Stimulated activated CD8-positive, alpha-beta memory T cell treated with anti-CD3 and anti-CD28 coated beads, Interleukin-2, amount 100 ng/mL, for 1 hour (primary cell): ENCODE results near the gene SLC5A1.
"Not testable (repeated sequence)": the region's sequence is repeated elsewhere in the genome, so short reads cannot be mapped to it uniquely, and the experiment has no call there.

Experiments
- DNase-seq, 2 donors: peaks; one replicate each; pipeline ENCODE4 v3.0.0-alpha.2; 2020; ENCODE audit warnings: low read depth in 2 of 2

The SLC5A1 gene

DNA sequence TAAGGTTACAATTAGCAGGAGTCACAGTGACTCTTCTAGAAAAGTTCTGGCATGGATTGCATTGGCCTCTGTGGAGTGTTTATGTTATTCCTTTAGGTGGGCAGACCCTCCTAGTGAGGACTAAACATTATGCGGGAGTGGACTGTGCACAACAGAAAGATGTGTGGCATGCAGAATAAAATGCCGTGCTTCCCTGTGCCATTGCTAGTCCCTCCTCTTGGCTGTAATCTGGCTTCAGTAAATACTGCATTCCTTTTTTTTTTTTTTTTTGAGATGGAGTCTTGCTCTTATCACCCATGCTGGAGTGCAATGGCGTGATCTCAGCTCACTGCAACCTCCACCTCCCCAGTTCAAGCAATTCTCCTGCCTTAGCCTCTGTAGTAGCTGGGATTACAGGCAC lies 45.0 kb downstream of the SLC5A1 start:
- no peak for DNase-seq

DNA sequence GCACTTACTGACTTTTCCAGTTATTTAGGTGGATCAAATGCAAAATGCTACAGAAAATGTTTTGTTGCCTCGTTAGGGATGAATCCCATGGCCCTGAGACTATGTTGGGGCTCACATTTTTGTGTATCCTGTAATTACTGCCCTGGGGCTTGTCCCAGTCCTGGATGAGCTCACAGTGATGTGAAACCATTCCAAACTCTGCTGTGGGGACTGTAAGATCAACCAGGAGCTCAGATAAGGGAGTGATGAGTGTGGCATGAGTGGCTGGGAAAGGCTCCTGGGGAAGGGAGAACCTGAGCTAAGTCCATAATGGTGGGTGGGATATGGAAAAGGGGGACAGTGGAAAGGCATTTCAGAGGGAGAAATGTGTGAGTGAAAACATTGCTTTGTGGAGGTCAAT lies 54.0 kb downstream of the SLC5A1 start:
- DNase-seq: no peak

DNA sequence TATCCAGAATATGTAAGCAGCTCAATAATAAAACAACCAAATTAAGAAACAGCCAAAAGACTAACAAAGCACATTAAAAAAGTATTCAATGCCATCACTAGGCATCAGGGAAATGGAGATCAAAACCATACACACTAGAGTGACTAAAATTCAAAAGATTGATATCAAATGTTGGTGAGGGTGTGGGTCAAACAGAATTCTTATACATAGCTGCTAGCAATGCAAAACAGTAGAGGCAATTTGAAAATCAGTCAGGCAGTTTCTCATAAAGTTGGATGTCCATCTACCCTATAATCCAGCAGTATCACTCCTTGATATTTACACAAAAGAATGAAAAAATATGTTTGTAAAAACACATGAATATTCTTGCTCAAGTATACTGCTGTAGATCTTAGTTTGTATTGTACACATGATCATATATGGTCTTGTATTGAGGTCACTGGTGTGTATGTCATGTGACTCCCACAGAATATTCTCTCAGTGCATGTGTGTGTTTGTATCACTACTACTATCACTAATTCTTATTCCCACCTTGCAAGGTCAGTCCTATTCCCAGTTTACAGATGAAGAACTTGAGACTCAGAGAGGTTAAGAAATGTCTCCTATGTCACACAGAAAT lies 54.9 kb downstream of the SLC5A1 start:
- DNase-seq: no peak

DNA sequence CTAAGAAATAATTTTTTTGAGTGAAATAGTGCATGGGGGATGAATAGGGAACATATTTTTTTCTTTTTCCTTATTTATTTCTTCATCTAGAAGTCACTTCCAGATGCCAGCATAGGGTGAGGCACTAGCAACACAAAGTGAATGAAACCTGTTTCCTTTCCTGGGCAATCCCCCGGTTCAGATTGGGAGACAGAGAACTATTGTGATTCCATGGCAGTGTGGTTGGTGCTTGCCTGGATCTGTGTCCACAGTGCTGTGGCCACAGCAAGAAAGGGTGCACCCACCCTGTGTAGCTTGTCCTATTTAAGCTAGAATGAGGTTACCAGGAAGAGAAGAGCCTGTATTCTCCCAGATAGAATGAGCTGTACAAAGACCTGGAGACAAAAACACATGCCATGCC lies 57.6 kb downstream of the SLC5A1 start:
- DNase-seq: no peak

DNA sequence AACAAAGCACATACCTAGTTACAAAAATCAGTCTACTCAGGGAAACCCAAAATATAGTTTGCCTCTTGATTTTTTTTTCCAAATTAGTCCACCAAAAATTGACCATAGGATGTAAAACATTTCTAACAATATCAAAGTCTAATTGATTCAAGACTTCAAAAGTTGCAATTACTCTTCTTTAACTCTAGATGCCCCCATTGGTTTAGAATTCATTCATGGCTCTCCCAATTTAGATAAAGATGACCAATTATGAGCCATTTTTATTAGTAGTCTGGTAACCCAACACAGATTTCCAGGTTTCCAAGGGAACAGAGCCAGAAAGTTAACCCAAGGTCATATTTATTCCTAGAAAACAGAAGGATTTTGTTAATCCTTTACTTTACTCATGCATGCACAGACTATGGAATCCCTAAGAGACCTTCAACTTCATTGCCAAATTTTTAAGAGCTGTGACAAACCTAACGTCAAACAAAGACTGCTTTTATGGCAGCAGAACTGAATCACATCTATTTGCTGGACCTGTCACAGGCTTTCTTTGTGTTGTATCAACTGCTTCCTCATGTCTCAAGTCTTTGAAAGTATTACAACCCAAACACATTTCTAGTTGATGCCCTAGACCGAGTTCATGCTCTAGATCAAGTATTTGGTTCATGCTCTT lies 60.7 kb downstream of the SLC5A1 start:
- DNase-seq: no peak

DNA sequence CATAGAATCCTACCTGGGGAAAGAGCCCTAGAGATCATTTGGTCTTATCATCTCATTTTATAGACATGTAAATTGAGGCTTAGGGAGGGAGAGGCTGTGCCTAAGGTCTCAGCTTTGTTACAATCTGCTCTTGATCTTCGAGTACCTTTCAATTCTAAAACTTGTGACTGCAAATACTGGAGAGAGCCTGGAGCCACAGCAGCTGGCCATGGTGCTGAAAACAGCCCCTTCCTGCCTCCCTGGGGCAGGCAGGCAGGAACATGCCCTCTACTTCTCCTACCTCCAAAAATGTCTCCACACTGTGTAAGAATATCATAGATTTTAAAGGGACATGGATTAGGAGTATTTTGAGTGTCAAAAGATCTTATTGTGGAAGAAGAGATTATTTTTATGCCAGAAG lies 63.9 kb downstream of the SLC5A1 start:
- DNase-seq: no peak

DNA sequence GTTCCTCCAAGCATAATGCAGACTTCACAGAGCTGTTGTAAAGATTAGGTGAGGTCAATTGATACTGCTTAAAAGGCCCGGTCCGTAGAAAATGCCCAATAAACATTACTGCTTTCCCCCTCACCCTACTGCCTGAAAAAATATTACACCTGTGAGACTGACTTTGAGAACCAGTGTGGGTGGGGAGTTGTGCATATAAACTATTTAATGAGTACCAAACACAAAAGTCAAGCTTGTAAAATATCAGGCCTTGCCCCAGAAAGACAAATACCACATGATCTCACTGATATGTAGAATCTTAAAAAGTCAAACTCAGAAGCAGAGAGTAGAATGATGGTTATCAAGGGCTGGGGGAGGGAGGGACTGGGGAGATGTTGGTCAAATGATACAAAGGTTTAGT lies 69.3 kb downstream of the SLC5A1 start:
- no peak for DNase-seq

DNA sequence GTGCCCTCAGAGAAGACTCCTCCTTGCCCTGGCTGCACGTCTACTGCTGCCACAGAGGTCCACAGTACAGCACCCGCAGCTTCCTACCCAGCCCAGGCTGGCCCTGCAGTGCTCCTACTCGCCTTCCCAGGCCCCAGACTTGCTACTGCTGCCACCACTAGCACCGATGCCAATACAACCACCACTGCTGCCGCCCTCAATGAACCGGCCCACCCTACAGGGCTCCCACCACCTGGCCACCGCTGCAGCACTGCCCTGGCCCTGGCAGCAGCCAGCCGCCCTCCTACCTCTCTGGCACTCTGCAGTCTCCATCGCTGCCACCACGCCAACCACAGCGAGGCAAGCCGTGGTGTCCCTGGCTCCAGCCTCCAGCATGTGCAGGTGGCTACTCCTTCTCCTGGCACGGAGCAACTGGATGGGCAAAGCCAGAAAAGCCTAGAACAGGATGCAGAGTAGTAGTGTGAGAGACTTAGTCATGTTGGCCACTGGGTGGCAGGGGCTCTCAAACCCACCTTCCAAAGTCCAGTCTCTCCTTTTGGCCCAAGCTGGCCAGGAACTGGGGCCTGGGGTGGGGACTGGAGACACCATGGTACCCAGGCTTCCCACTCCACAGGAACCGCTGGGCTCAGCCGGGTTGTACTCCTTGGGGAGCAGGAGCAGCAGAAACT lies 76.6 kb downstream of the SLC5A1 start:
- no peak for DNase-seq

DNA sequence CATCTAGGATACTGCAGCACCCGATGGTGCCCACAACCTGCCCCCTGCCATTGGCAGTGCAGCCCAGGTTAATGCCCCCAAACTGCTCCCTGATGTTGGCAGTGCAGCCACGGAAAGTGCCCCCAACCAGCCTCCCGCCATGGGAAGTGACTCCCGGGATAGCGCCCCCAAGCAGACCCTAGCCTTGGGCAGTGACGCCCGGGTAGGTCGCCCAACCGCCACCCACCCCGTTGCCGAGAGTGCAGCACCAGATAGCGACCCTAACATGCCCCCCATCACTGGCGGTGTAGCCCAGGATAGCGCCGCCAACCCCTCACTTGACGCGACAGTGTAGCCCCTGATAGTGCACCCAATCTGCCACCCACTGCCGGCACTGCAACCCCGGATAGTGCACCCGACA lies 77.5 kb downstream of the SLC5A1 start:
- DNase-seq: no peak

DNA sequence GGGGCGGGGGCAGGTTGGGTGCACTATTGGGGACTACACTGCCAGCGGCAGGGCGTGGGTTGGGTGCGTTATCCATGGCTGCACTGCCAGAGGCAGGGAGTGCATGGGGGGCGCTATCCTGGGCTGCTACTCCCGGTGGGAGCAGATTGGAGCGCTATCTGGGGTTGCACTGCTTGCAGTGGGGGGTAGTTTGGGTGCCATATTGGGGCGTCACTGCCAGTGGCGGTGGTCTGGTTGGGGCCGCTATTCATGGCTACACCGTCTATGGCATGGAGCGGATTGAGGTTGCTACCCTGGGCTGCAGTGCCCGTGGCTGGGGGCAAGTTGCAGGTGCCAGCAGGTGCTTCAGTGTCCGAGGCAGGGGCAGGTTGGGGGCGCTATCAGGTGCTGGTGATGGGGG lies 79.8 kb downstream of the SLC5A1 start:
- no peak for DNase-seq

DNA sequence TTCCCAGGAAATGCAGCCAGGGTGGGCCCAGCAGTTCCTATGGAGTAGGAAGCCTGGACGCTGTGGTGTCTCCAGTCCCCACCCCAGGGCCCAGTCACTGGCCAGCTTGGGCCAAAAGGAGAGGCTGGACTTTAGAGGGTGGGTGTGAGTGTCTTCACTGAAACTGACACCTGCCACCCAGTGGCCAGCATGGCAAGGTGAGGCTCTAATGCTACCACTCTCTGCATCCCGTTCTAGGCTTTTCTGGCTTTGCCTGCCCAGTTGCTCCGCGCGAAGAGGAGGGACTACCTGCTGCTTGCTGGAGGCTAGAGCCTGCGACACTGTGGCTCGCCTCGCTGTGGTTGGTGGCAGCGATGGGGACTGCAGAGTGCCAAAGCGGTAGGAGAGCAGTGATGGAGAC lies 80.6 kb downstream of the SLC5A1 start:
- DNase-seq: no peak

DNA sequence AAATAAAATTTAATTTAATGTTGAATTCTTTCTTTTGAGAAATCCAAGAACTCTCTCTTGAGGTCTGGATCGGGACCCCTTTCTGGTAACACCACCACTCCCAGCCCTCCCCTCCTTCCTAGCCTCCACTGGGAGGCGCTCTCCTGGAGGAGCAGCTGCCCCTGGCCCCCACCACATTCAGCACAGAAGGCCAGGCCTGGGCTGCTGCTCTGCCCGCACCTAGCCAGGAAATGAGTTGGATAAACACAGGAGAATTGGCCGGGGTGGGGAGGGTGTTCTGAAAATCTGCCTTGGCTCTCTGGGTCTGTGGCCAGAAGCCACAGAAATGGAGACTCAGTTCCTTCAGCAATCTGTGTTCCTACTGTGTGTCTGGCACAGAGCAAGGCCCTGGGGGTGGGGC lies 84.8 kb downstream of the SLC5A1 start:
- no peak for DNase-seq

DNA sequence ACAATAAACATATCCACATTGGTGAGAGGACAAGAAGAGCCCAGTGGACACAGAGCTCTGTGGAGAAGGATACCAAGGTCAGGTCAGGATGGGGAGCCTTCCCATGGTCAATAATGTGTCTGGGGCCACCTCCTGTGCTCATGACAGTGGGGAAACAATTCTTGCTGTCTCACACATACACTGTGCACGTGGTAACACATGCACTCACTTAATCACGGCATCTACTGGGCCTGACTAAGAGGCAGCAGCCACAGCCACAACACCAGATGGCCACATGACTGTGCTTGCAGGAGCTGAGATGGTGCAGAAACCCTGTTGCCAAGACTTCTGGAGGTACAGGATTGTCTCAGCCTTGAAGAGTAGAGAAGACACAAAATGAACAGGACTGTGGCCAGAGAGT lies 87.4 kb downstream of the SLC5A1 start:
- DNase-seq: no peak

DNA sequence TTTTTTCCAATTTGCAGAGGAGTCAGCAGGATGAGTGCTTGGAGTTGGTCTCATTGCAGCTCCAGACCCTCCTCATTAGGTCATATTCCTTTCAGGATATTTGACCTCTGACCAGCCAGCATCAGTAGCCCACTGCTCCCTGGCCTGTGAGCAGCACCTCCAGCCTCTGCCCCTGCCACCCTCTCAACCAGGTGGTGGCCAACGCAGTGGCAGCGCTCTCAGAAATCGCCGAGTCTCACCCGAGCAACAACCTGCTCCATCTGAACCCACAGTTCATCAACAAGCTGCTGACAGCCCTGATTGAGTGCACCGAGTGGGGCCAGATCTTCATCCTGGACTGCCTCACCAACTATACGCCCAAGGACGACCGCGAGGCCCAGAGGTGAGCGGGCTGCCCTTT lies 89.1 kb downstream of the SLC5A1 start:
- DNase-seq: no peak

DNA sequence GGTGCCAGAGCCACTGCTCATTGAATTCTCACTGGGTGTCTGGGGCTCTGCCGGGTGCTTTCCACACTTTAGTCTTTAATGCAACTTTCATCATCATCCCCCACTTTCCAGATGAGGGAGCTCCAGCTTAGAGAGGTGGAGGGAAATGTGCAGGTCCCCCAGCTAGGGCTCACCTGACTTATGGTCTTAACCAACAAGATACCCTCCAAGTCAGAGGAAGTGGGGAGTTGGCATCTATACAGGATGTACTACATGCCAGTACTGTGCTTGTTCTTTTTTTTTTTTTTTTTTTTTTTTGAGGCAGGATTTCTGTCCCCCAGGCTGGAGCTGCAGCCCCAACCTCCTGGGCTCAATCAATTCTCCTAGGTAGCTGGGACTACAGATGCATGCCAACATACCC lies 89.7 kb downstream of the SLC5A1 start:
- DNase-seq: no peak

DNA sequence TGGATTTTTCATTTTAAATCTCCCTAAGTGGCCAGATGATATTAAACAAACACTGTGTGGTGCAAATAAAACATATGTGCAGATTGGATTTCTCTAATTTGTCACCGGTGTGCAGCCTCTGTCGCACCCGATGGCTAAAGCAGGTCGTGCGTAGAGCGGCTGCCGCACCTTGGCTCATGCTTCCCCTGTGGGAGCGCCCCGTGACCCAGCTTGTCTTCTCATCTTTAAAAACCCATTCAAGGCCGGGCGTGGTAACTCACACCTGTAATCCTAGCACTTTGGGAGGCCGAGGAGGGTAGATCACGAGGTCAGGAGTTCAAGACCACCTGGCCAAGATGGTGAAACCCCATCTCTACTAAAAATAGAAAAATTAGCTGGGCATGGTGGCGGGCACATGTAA lies 91.7 kb downstream of the SLC5A1 start:
- DNase-seq: not testable (repeated sequence)

DNA sequence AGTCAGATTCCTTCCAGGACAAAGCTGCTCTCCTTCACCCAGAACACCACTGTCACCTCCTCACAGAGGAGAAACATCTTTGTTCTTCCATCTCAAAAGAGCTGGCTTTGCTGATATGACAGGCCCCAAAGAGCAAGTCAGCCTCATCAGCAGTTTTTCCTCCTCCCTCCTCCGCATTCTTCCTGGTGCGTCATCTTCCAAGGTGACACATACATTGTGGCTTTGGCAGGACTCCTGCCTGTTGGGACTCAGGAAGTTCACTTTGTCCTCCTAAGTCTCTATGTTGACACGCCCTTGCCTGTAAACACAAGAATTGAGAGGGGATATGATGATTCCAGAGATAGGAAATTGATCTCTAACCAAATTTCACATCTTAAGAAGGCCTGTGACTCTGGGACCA lies 92.9 kb downstream of the SLC5A1 start:
- DNase-seq: not testable (repeated sequence)

DNA sequence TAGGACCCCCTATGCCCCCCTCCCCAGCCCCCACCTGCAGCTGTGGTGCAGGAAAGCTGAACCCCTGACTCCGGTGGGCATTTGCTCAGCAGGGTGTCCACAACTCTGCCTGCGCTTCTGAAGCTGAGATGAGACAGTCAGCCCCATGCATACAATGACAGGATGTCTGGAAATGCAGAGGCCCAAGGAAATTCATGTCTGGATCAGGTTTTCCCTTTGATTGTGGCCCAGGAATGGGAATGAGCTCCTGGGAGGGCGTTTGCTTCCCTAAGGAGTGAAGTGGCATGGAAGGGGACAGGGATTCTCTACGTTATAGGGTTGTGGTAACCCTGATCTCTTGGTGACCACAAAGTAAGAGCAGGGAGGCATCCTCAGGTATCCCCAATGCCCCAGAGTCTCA lies 93.8 kb downstream of the SLC5A1 start:
- DNase-seq: not testable (repeated sequence)

DNA sequence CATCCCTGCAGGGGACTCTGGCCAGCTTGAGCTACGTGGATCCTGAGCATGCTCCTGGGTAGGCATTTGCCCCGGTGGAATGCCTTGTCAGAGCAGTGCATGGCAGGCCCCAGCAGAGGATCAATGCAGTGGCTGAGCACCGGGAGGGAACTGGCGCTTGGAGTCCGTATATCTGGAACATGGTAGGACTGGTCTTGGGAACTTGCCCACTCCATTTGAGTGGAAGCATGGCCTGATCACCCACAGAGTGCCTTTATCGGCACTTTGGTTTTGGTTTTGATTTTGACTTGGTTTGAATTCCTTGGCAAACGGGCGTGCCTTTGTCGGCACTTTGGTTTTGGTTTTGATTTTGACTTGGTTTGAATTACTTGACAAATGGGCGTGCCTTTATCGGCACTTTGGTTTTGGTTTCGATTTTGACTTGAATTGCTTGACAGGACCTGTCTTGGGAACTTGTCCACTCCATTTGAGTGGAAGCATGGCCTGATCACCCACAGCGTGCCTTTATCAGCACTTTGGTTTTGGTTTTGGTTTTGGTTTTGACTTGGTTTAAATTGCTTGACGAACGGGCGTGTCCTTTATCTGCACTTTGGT lies 94.8 kb downstream of the SLC5A1 start:
- peak; percentile 6 to 21 for DNase-seq

DNA sequence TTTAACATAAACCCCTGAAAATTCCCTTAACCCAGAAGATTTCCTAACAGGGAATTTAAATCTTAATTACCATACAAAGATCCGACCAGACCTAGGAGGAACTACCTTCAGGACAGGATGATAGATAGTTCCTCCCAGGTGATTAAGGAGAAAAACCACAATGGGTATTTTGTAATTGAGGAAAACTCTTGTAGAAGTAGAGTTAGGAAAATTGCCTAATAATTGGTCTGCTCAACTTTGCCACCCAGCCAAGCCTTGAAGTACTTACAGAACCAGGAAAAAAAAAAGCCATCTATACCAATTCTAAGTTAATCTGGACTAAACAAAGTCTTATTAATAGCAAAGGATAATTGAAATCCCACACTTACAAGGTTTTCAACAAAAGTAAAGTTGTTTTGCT lies 95.5 kb downstream of the SLC5A1 start:
- not testable (repeated sequence) for DNase-seq

DNA sequence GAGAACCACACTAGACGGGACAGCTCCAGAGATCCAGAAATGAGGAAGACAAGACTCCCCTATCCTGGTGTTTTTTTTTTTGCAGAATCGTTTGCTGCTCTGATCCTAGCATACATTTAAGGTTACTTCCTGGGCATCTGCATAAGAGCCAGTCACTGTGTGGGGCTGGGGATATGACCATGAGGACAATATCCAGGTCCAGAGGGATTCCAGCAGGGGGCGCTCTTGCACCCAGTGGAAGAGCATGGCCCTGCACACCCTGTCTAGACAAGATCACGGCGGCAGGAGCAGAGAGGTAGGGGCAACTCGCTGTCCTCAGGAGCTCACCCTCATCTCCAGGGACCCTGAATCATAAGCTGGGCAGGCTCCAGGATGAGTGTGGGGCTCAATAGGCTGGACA lies 97.6 kb downstream of the SLC5A1 start:
- not testable (repeated sequence) for DNase-seq

DNA sequence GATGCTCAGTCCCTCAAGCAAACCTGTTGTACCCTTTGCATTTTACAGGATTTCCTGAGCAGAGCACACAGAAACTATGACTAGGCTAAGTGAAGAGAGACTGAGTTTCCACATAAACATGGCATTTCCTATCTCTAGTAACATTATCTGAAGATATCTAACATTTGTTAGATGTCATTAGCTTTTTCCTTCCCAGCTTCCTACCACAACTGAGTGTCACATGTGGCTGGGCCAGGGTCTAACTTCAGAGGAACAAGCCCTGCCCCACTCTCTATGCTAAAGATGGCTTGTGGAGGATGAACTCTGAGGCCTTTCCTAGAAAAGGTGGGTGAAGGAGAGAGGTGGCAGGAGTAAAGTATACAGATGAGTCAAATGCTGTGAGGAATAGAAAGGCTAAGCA lies 99.5 kb downstream of the SLC5A1 start:
- no peak for DNase-seq
